HG03108 (cell line): ENCODE data around the gene POMT2.
"Not testable (repeated sequence)": the region's sequence is repeated elsewhere in the genome, so short reads cannot be mapped to it uniquely, and the experiment has no call there.

Experiments
- ATAC-seq: cut with Tn5 transposase; IDR thresholded peaks from one replicate; pipeline ENCODE4 v1.9.1; 2021; ENCODE audit warnings: moderate library complexity; ENCODE audit not compliant: unreplicated experiment

POMT2 gene

GRCh38 chr14:77302926-77303325, 17.8 kb downstream of the POMT2 start:
- no peak for ATAC-seq

GRCh38 chr14:77301103-77301502, 19.6 kb downstream of the POMT2 start:
- ATAC-seq: no peak

GRCh38 chr14:77299771-77300170, 20.9 kb downstream of the POMT2 start:
- no peak for ATAC-seq

GRCh38 chr14:77296906-77297305, 23.8 kb downstream of the POMT2 start:
- ATAC-seq: no peak

- no peak for ATAC-seq
Observed at GRCh38 chr14:77296155-77296554, 24.5 kb downstream of the POMT2 start.

- ATAC-seq: no peak
Observed at GRCh38 chr14:77290705-77291104, 30.0 kb downstream of the POMT2 start.

- no peak for ATAC-seq
Observed at GRCh38 chr14:77286576-77286975, 34.1 kb downstream of the POMT2 start.

- ATAC-seq: no peak
Observed at GRCh38 chr14:77284466-77284865, 36.2 kb downstream of the POMT2 start.

- ATAC-seq: no peak
Observed at GRCh38 chr14:77284066-77284465, 36.6 kb downstream of the POMT2 start.

- ATAC-seq: no peak
Observed at GRCh38 chr14:77281852-77282410, 38.8 kb downstream of the POMT2 start.

- not testable (repeated sequence) for ATAC-seq
Observed at GRCh38 chr14:77280921-77281320, 39.8 kb downstream of the POMT2 start.

- ATAC-seq: no peak
Observed at GRCh38 chr14:77279719-77280118, 41.0 kb downstream of the POMT2 start.

- ATAC-seq: no peak
Observed at GRCh38 chr14:77278461-77279230, 42.0 kb downstream of the POMT2 start.

- no peak for ATAC-seq
Observed at GRCh38 chr14:77276959-77277358, 43.7 kb downstream of the POMT2 start.

GRCh38 chr14:77276295-77276935, 44.3 kb downstream of the POMT2 start:
- ATAC-seq: no peak

- no peak for ATAC-seq
Observed at GRCh38 chr14:77275601-77276017, 45.1 kb downstream of the POMT2 start.

- ATAC-seq: no peak
Observed at GRCh38 chr14:77275041-77275580, 45.6 kb downstream of the POMT2 start.

- ATAC-seq: no peak
Observed at GRCh38 chr14:77273796-77274195, 46.9 kb downstream of the POMT2 start.

- no peak for ATAC-seq
Observed at GRCh38 chr14:77272261-77272660, 48.4 kb downstream of the POMT2 start.

- ATAC-seq: no peak
Observed at GRCh38 chr14:77271113-77271710, 49.5 kb downstream of the POMT2 start, which contains the start of gene NGB. NGB (minus strand) TSS chr14:77271206; CDS start chr14:77270937, 269 bp downstream.

GRCh38 chr14:77270361-77271112, 50.1 kb downstream of the POMT2 start:
- no peak for ATAC-seq
